GM12878 (cell line): ENCODE measurements around the gene KASH5. TPM values are rescaled to one million over a fixed set of nuclear protein-coding genes. Genes with fewer than 3 reads are reported as not detected.

Experiments used
- ATAC-seq: fragments of 200-7000 bp; cut with Tn5 transposase; 3 replicates; pipeline ENCODE4 v1.9.1; 2020; ENCODE audit warnings: mild to moderate bottlenecking, moderate library complexity
- BruUV-seq: library from RNA; stranded (reverse); fragments of 400-500 nt; replicated peaks from 2 replicates; lab custom pipeline; 2021; lab: Mats Ljungman, UMichigan
- CTCF ChIA-PET: fragments of 300-600 bp; sonication (Branson Sonifier 250); formaldehyde crosslinking; extraction: SDS; loops from one replicate; lab custom pipeline; 2021; ENCODE audit warnings: inconsistent platforms; lab: Yijun Ruan, JAX
- POLR2A ChIA-PET: fragments of 350-600 bp; formaldehyde crosslinking; extraction: SDS; loops from one replicate; lab custom pipeline; 2021; ENCODE audit warnings: inconsistent platforms; lab: Charles Lee
- RAD21 ChIA-PET: fragments of 300-600 bp; sonication (Branson Sonifier 250); formaldehyde crosslinking; loops from one replicate; lab custom pipeline; 2023; ENCODE audit warnings: antibody characterized with exemption; ENCODE audit not compliant: unreplicated experiment; lab: Charles Lee
- SMC1A ChIA-PET: fragments of 300-600 bp; sonication (Branson Sonifier 250); formaldehyde crosslinking; loops from one replicate; lab custom pipeline; 2023; ENCODE audit not compliant: unreplicated experiment, uncharacterized antibody; lab: Charles Lee
- DNase-seq: peaks from one replicate; pipeline ENCODE4 v3.0.0-alpha.2; 2011; ENCODE audit warnings: low read depth, low spot score
- FAIRE-seq: peaks from 3 replicates; lab custom pipeline; 2011; peaks lifted over from hg19 to GRCh38; lab: Jason Lieb, UNC
- H2AFZ ChIP-seq: 2 replicates; pipeline ENCODE4 v1.6.0; 2011; ENCODE audit warnings: low read depth, low read length, control low read depth; ENCODE audit not compliant: control insufficient read depth
- H3K27ac ChIP-seq: 2 replicates; pipeline ENCODE4 v1.5.1; 2011; ENCODE audit warnings: control low read depth; ENCODE audit not compliant: control insufficient read depth, insufficient read depth
- H3K27me3 ChIP-seq, 2 experiments: replicated peaks in 1 of 2; 2 replicates each; pipeline versions ENCODE4 v1.6.0 to v1.6.1; 2011; ENCODE audit warnings: low read length in 1 of 2; ENCODE audit not compliant: control insufficient read depth in 2 of 2, insufficient read depth in 2 of 2
- H3K36me3 ChIP-seq, 2 experiments: 2 replicates each; pipeline ENCODE4 v1.5.1; 2011; ENCODE audit warnings: low read length in 1 of 2; ENCODE audit not compliant: control insufficient read depth in 2 of 2, insufficient read depth in 2 of 2
- H3K4me1 ChIP-seq: 2 replicates; pipeline ENCODE4 v1.6.1; 2011; ENCODE audit warnings: mild to moderate bottlenecking, low read length, moderate library complexity, mixed read lengths; ENCODE audit not compliant: control insufficient read depth, insufficient read depth
- H3K4me2 ChIP-seq: 2 replicates; pipeline ENCODE4 v1.6.0; 2011; ENCODE audit warnings: control low read depth; ENCODE audit not compliant: control insufficient read depth, insufficient read depth
- H3K4me3 ChIP-seq: fragments of 200-600 bp; sonication (generic); 2 replicates; pipeline ENCODE4 v1.5.1; 2016
- H3K79me2 ChIP-seq: 2 replicates; pipeline ENCODE4 v1.6.0; 2011; ENCODE audit warnings: low read length; ENCODE audit not compliant: control insufficient read depth, insufficient read depth
- H3K9ac ChIP-seq: 2 replicates; pipeline ENCODE4 v1.8.0; 2011; ENCODE audit warnings: low read length, control low read depth, mixed read lengths; ENCODE audit not compliant: control insufficient read depth, insufficient read depth
- H3K9me3 ChIP-seq: replicated peaks from 3 replicates; pipeline ENCODE4 v1.5.1; 2011; ENCODE audit warnings: mild to moderate bottlenecking, low read length; ENCODE audit not compliant: control insufficient read depth, insufficient read depth
- H4K20me1 ChIP-seq: 2 replicates; pipeline ENCODE4 v1.6.0; 2011; ENCODE audit not compliant: control insufficient read depth, insufficient read depth
- CHD2 ChIP-seq: IDR thresholded peaks from 2 replicates; pipeline ENCODE4 v1.6.1; 2011; ENCODE audit warnings: low read depth, low read length, improper control_type of control experiment, borderline replicate concordance
- CREM ChIP-seq: IDR thresholded peaks from 2 replicates; pipeline ENCODE4 v1.6.1; 2014; ENCODE audit warnings: antibody characterized with exemption, low read depth
- CTCF ChIP-seq, 3 experiments: IDR thresholded peaks in 2 of 3; conservative IDR thresholded peaks in 1 of 3; 2 replicates each; pipeline ENCODE4 v1.5.1; 2011; ENCODE audit warnings: low read depth in 3 of 3, low read length in 3 of 3, mild to moderate bottlenecking in 3 of 3, control low read depth in 2 of 3, moderate library complexity in 2 of 3, inconsistent platforms in 1 of 3, mixed read lengths in 1 of 3; ENCODE audit not compliant: control insufficient read depth in 2 of 3, insufficient read depth in 1 of 3; ENCODE audit errors: extremely low read depth in 1 of 3
- FOS ChIP-seq: IDR thresholded peaks from 3 replicates; pipeline ENCODE4 v1.6.1; 2011; ENCODE audit warnings: borderline replicate concordance; ENCODE audit not compliant: insufficient read length; ENCODE audit errors: extremely low read depth
- HCFC1 ChIP-seq: fragments of 150-350 bp; IDR thresholded peaks from 2 replicates; pipeline ENCODE4 v1.6.1; 2014; ENCODE audit warnings: low read length
- KAT2A ChIP-seq: conservative IDR thresholded peaks from 2 replicates; pipeline ENCODE4 v1.6.1; 2011; ENCODE audit warnings: low read depth, low read length; ENCODE audit not compliant: control insufficient read depth
- LARP7 ChIP-seq: fragments of 450-650 bp; IDR thresholded peaks from 2 replicates; pipeline ENCODE4 v1.6.1; 2017; ENCODE audit warnings: mild to moderate bottlenecking
- RELA ChIP-seq: fragments of 450-650 bp; IDR thresholded peaks from 2 replicates; pipeline ENCODE4 v1.8.0; 2014; ENCODE audit warnings: borderline replicate concordance; ENCODE audit not compliant: partially characterized antibody
- RELB ChIP-seq: fragments of 450-650 bp; IDR thresholded peaks from 2 replicates; pipeline ENCODE4 v1.6.1; 2017; ENCODE audit warnings: low read depth, mild to moderate bottlenecking, moderate library complexity
- REST ChIP-seq: IDR thresholded peaks from 2 replicates; pipeline ENCODE4 v1.6.1; 2012; ENCODE audit warnings: mild to moderate bottlenecking, low read depth, low read length
- SPI1 ChIP-seq: IDR thresholded peaks from 2 replicates; pipeline ENCODE4 v1.6.1; 2011; ENCODE audit warnings: low read depth, mild to moderate bottlenecking, low read length, moderate library complexity, borderline replicate concordance; ENCODE audit not compliant: insufficient read depth
- SREBF1 ChIP-seq: IDR thresholded peaks from 2 replicates; pipeline ENCODE4 v1.6.1; 2012; ENCODE audit warnings: mild to moderate bottlenecking, low read length
- SREBF2 ChIP-seq: IDR thresholded peaks from 2 replicates; pipeline ENCODE4 v1.6.1; 2012; ENCODE audit warnings: mild to moderate bottlenecking, low read length
- TCF7 ChIP-seq: IDR thresholded peaks from 2 replicates; pipeline ENCODE4 v1.6.1; 2014; ENCODE audit warnings: antibody characterized with exemption, borderline replicate concordance
- ZZZ3 ChIP-seq: IDR thresholded peaks from 2 replicates; pipeline ENCODE4 v1.6.1; 2011; ENCODE audit warnings: low read depth; ENCODE audit not compliant: control insufficient read depth, insufficient read length
- WGBS: methylation state at CpG from one replicate; pipeline ENCODE4 v1.1.6; 2016; ENCODE audit warnings: low lambda C conversion rate; ENCODE audit not compliant: insufficient replicate concordance, insufficient coverage; ENCODE audit errors: missing lambda C conversion rate; 5-methylcytosine and 5-hydroxymethylcytosine counted together
- in situ Hi-C: fragments of 300-500 bp; cut with MboI; formaldehyde crosslinking; loops from 9 replicates; pipeline ENCODE4 v1.14.3; 2018; ENCODE audit warnings: mixed read lengths
- intact Hi-C: fragments of 100-400 bp; cut with micrococcal nuclease; formaldehyde crosslinking; loops from one replicate; pipeline ENCODE4 v1.14.2; 2022; ENCODE audit not compliant: unreplicated experiment
- polyA plus RNA-seq, 11 experiments: library from polyadenylated mRNA; depleted of rRNA in 4 of 11; unstranded in 6 of 11; stranded (reverse) in 5 of 11; fragments of >200 nt; fragmentation: Nextera tagmentation in 4 of 11; fragmentation: Illumina TruSeq in 1 of 11; extraction: Ambion mirVana in 4 of 11; extraction: Trizol in 1 of 11; gene quantifications; 1 replicate in 1 of 11; 2 replicates in 10 of 11; pipeline versions ENCODE4 v1.2.1 to v1.2.3, GENCODE V29; 2011 to 2016; ENCODE audit warnings: inconsistent platforms in 2 of 11, missing spikeins in 2 of 11, low read depth in 1 of 11
- total RNA-seq, 4 experiments: library from RNA; depleted of rRNA in 3 of 4; stranded (reverse); fragments of >200 nt in 3 of 4; fragmentation: Illumina TruSeq in 1 of 4; extraction: Trizol in 1 of 4; gene quantifications; 2 replicates each; pipeline versions ENCODE4 v1.2.1 to v1.2.3, GENCODE V29; 2013 to 2021

Gene KASH5
- total and polyA plus RNA-seq, 10 of the 15 experiments (the other 5 are each of a cell fraction or from before 2014, with no cell fraction given) = 0.03 to 0.06 (median 0.05) TPM; not detected in 7

GRCh38 chr19:49374665-49375434, 13.2 kb upstream of the KASH5 start (continued):
- no peak for TF ChIP-seq CTCF (IDR thresholded peaks at IDR 0.05 in 2 of 3, conservative IDR thresholded peaks at IDR 0.05 in 1 of 3; ENCODE audit: control insufficient read depth in 2 of 3, extremely low read depth in 1 of 3, insufficient read depth in 1 of 3, low read depth in 3 of 3, low read length in 3 of 3)
- no peak for TF ChIP-seq SREBF1

GRCh38 chr19:49378512-49378911, 9.5 kb upstream of the KASH5 start:
- ChIA-PET SMC1A (interaction anchor here (1.3 kb wide), 1 partner anchor 30 kb away, joined by 3 read pairs; no protein-coding TSS in a partner anchor), CTCF (interaction anchor here (1.9 kb wide), 1 partner anchor 73 kb away, joined by 8 read pairs; no protein-coding TSS in a partner anchor), POLR2A (interaction anchor here (0.6 to 1.0 kb wide), 2 partner anchors 13 to 296 kb away, joined by 3 to 5 read pairs; no protein-coding TSS in a partner anchor), RAD21 (interaction anchor here (1.5 kb wide), 1 partner anchor 38 kb away, joined by 8 read pairs; no protein-coding TSS in a partner anchor)
- H3K4me2 ChIP-seq = no peak overlapping the region
- WGBS = 61% methylated on average over 3 of the region's 3 CpGs
- H3K36me3 ChIP-seq = no peaks in the 10 kb centered on the region
- no peaks in the 10 kb centered on the region for H3K4me1 ChIP-seq
- no peaks in the 10 kb centered on the region for H3K9me3 ChIP-seq
- no TSS peak for BruUV-seq
- intact Hi-C loops = no loop called here
- in situ Hi-C loops = no loop called here
- no peak overlapping the region for H3K9ac ChIP-seq
- H3K27ac ChIP-seq = no peak overlapping the region
- ATAC-seq (no peak), DNase-seq (no peak), FAIRE-seq (no peak)
- H3K27me3 ChIP-seq = no peaks in the 10 kb centered on the region; a peak in 1 of 4 replicates
- H3K79me2 ChIP-seq = no peaks in the 10 kb centered on the region
- H3K4me3 ChIP-seq = no peak overlapping the region
- H4K20me1 ChIP-seq = no peaks in the 10 kb centered on the region
- H2AFZ ChIP-seq = no peak overlapping the region
- no peak for TF ChIP-seq RELB
- no peak for TF ChIP-seq SREBF2
- TF ChIP-seq TCF7 = no peak
- TF ChIP-seq ZZZ3 = no peak
- no peak for TF ChIP-seq REST
- TF ChIP-seq FOS = no peak
- no peak for TF ChIP-seq SPI1
- TF ChIP-seq RELA = no peak
- no peak for TF ChIP-seq CREM
- no peak for TF ChIP-seq KAT2A
- TF ChIP-seq CHD2 = no peak
- no peak for TF ChIP-seq HCFC1
- no peak for TF ChIP-seq LARP7
